Pancreas (tissue), 10 donors: ENCODE data around the gene NHLRC3. TPM values are rescaled to one million over a fixed set of nuclear protein-coding genes. Genes with fewer than 3 reads are reported as not detected.

Source experiments
- ATAC-seq, 4 donors: fragments of 200-7000 bp; cut with Tn5 transposase; one replicate each; pipeline versions ENCODE4 v1.8.0 to v1.9.1; 2020; ENCODE audit warnings: mild to moderate bottlenecking in 4 of 4, moderate library complexity in 4 of 4
- DNase-seq, 6 donors: peaks; one replicate each; pipeline ENCODE4 v3.0.0-alpha.2; 2020
- FAIRE-seq: peaks from 2 replicates; lab custom pipeline; 2012; peaks lifted over from hg19 to GRCh38; lab: Jason Lieb, UNC
- H3K27ac ChIP-seq, 4 donors: fragments of 200-600 bp; sonication (generic); 1 replicate in 3 of 4; 2 replicates in 1 of 4; pipeline versions ENCODE4 v1.5.0 to v1.8.0; 2020
- H3K27me3 ChIP-seq, 4 donors: fragments of 200-600 bp; one replicate each; pipeline ENCODE4 v1.8.0; 2021
- H3K36me3 ChIP-seq, 3 donors: fragments of 200-600 bp; sonication (generic) in 1 of 3; one replicate each; pipeline versions ENCODE4 v1.5.0 to v1.8.0; 2020 to 2021
- H3K4me1 ChIP-seq, 3 donors: fragments of 200-600 bp; one replicate each; pipeline ENCODE4 v1.8.0; 2021
- H3K4me3 ChIP-seq, 4 donors: fragments of 200-600 bp; sonication (generic) in 2 of 4; one replicate each; pipeline versions ENCODE4 v1.5.0 to v1.8.0; 2020 to 2021
- H3K9me3 ChIP-seq, 4 donors: fragments of 200-600 bp; one replicate each; pipeline ENCODE4 v1.8.0; 2021
- CTCF ChIP-seq, 4 donors: fragments of 200-600 bp; sonication (generic) in 3 of 4; IDR thresholded peaks; one replicate each; pipeline versions ENCODE4 v1.5.0 to v1.8.0; 2021; ENCODE audit warnings: antibody characterized with exemption in 4 of 4
- WGBS, 2 donors: extraction: QIAGEN DNeasy Blood & Tissue Kit; methylation state at CpG; one replicate each; pipeline ENCODE4 v1.1.7; 2013; 5-methylcytosine and 5-hydroxymethylcytosine counted together
- intact Hi-C, 3 donors: fragments of 100-400 bp; cut with DNase I; formaldehyde crosslinking; loops; one replicate each; pipeline versions ENCODE4 v1.11.1 to v1.14.2; 2022
- polyA plus RNA-seq, 2 donors: library from polyadenylated mRNA; stranded (reverse); fragments of 200-250 nt; gene quantifications; one replicate each; pipeline ENCODE4 v1.2.3, GENCODE V29; 2013
- total RNA-seq, 6 donors: library from RNA; stranded (reverse); fragmentation: NEBNext Ultra II Directional in 4 of 6; extraction: Animal tissue kit (Norgen Biotek cat#: 25700) in 4 of 6; gene quantifications; one replicate each; pipeline versions ENCODE4 v1.2.1 to v1.2.4, GENCODE V29; 2021 to 2023
- donor health status: healthy with polysubstance abuse.
- donor health status: DM: no; HTN: no; CAD: no; lungs with moderate emphysema.
- donor health status: DM: no; HTN: no; CAD: no.
- donor health status: control.
- donor health status: control.
- donor health status: Bipolar disorder and iron deficiency.
- donor health status: DM: yes; HTN: yes; CAD: no.
- donor health status: DM: no; HTN: no; CAD: no.
- donor health status: DM: no; HTN: no; CAD: no.
- donor health status: DM: yes; HTN: yes; CAD: no.

The NHLRC3 gene
- total and polyA plus RNA-seq, 8 donors, result 6.9 to 15.2 (median 10.0) TPM

- TF ChIP-seq CTCF (IDR thresholded peaks at IDR 0.05), result no peak
- no peak for DNase-seq
- ATAC-seq, result no peak
- Histone ChIP-seq H3K27ac (no peak overlapping the region), H3K27me3 (no peaks in the 10 kb centered on the region), H3K4me3 (no peak overlapping the region), H3K9me3 (no peaks in the 10 kb centered on the region), H3K4me1 (no peaks in the 10 kb centered on the region), H3K36me3 (no peaks in the 10 kb centered on the region)
- no peak for FAIRE-seq
- intact Hi-C loops, result no loop called here
These were observed 53.3 kb downstream of the NHLRC3 start for GRCh38 chr13:39091586-39091985.

- FAIRE-seq, result no peak
- no peaks in the 10 kb centered on the region for H3K4me1 ChIP-seq
- no peaks in the 10 kb centered on the region for H3K27me3 ChIP-seq
- no peaks in the 10 kb centered on the region for H3K36me3 ChIP-seq
- TF ChIP-seq CTCF (IDR thresholded peaks at IDR 0.05), result no peak
- intact Hi-C loops, result no loop called here
- no peak overlapping the region for H3K27ac ChIP-seq
- no peak for ATAC-seq
- H3K9me3 ChIP-seq, result no peaks in the 10 kb centered on the region
- DNase-seq, result no peak
- no peak overlapping the region for H3K4me3 ChIP-seq
- WGBS, 2 donors, result 86 to 87% methylated on average over 2 of the region's 2 CpGs
These were observed 57.2 kb downstream of the NHLRC3 start for GRCh38 chr13:39095500-39095899.

- FAIRE-seq, result no peak
- TF ChIP-seq CTCF (IDR thresholded peaks at IDR 0.05), result no peak
- Histone ChIP-seq H3K27me3 (no peaks in the 10 kb centered on the region), H3K4me1 (no peaks in the 10 kb centered on the region), H3K4me3 (no peak overlapping the region), H3K36me3 (no peaks in the 10 kb centered on the region), H3K9me3 (no peaks in the 10 kb centered on the region), H3K27ac (no peak overlapping the region)
- intact Hi-C loops, result no loop called here
- no peak for DNase-seq
- ATAC-seq, result no peak
These were observed 61.0 kb downstream of the NHLRC3 start for GRCh38 chr13:39099231-39099630.

Other genes with a start within 250 kb of the NHLRC3 start
- gene STOML3, start 47.6 kb upstream of the NHLRC3 start, total RNA-seq, result not detected
- gene STOML3, start 47.6 kb upstream of the NHLRC3 start, polyA plus RNA-seq, result under 1 TPM in 1 of 2 donors, not detected in 1; 0.07 TPM
- 10 to 100 TPM; 13.3 to 21.6 (median 20.2) TPM for gene PROSER1, start 367 bp upstream of the NHLRC3 start, total RNA-seq
- 10 to 100 TPM; 10.9 to 13.4 TPM for gene PROSER1, start 367 bp upstream of the NHLRC3 start, polyA plus RNA-seq